ENCODE measurements around the gene SETD1B.
"Not testable (repeated sequence)": the region's sequence is repeated elsewhere in the genome, so short reads cannot be mapped to it uniquely, and the experiment has no call there.

Gene SETD1B

DNA sequence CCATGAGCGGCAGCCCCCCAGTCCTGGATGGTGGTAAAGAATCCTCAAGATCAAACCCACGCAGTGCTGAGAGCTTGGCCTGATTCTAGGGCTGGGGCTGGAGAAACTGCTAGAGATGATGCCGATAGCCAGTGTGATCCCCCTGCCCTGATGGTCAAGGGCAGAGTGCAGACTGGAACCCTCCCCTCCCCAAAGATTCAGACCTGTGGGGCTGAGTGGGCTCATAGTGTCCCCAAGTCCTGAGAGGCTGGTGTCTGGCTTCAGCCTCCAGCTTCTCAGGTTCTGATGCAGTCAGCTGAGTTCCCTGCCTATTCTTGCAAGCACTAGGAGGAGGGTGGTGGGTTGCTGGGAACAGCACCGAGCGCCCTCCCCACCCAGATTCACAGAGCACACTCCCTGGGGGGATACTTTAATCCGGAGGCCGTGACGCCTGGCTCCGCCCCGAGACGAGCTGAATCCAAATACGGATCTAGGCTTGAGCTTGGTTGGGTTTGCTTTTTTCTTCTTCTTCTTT, 22.3 kb upstream of the SETD1B start:
- DNase-seq = no peak

DNA sequence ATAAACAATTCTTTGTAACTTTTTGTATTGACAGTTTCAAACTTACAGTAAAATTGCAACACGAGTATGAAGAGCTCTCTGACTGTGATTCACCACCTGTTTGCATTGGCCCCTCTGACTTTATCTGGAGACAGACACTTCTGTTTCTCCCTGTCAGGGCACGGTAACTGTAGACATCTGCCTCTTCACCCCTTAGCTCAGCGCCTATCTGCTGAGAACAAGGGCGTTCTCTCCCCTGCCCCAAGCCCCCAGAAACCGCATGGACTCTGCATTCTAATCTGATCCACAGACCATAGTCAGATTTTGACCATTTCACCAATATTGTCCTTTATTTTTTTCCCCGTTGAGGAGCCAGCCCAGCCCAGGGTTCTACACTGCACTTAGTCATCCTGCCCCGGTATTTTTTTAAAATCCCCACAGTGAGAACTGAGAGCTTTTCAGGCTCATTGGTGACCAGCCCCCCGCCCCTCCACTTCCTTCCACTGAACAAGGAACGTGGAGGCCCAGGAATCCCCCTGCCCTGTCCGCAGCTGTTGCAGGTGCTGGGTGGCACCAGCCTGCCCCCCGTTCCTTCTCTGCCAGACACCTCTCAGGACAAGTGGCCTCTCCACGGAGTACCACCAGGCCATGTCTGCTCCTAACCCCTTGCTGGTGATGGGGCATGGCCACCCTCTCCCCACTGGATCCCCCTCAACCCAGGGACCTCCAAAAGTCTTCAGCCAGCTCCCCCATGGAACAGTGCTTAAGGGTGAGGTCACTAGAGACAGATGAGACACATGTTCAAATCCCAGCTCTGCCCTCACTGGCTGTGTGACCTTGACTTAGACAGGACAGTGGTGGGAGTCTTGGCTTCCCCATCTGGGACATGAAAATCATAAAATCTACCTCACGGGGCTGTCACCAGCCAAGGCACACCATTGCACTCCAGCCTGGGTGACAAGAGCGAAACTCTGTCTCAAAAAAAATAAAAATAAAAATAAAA, 21.5 kb upstream of the SETD1B start:
- no peak for DNase-seq

DNA sequence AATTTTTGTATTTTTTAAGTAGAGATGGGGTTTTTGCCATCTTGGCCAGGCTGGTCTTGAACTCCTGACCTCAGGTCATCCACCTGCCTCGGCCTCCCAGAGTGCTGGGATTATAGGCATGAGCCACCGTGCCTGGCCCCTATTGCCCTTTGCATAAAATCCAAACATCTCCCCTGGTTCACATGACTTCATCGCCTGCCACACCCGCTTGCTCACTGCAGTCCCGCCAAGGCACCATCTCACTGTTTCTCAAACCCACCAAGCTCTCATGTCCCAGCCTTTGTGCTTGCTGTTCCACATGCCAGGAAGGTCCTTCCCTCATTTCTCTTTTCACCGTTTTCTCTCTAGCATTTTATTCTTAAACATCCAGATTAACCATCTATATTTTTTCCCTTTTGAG, 20.0 kb upstream of the SETD1B start:
- no peak for DNase-seq

DNA sequence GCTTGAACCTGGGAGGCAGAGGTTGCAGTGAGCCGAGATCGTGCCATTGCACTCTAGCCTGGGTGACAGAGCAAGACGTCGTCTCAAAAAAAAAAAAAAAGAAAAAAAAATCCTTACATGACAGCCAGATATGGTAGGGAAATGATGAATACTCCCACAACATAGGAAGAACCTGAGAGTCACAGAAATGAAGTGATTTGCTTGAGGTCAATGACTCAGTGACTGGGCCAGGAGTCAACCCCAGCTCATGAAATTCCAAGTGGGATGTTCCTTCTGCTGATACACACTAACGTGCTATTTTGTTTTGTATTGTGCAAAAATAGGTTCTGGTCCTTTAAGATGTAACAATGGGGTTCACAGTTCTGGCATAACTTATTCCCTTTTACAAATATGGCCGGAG, 19.3 kb upstream of the SETD1B start:
- no peak for DNase-seq

DNA sequence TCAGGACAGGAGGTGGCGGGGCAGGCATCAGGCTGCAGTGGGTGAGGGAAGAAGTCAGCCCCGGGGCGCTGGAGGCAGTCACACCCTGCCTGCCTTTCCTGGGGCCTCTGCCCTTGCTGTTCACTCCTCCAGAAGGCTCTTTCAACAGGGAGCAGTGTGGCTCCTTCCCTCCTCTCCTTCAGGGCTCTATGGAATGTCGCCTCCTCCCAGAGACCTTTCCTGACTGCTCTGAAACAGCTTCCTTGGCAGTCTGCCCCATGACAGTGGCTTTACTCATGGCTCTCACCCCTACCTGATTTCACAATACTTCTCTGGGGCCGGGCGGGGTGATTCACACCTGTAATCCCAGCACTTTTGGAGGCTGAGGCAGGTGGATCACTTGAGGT, 17.4 kb upstream of the SETD1B start:
- no peak for DNase-seq

DNA sequence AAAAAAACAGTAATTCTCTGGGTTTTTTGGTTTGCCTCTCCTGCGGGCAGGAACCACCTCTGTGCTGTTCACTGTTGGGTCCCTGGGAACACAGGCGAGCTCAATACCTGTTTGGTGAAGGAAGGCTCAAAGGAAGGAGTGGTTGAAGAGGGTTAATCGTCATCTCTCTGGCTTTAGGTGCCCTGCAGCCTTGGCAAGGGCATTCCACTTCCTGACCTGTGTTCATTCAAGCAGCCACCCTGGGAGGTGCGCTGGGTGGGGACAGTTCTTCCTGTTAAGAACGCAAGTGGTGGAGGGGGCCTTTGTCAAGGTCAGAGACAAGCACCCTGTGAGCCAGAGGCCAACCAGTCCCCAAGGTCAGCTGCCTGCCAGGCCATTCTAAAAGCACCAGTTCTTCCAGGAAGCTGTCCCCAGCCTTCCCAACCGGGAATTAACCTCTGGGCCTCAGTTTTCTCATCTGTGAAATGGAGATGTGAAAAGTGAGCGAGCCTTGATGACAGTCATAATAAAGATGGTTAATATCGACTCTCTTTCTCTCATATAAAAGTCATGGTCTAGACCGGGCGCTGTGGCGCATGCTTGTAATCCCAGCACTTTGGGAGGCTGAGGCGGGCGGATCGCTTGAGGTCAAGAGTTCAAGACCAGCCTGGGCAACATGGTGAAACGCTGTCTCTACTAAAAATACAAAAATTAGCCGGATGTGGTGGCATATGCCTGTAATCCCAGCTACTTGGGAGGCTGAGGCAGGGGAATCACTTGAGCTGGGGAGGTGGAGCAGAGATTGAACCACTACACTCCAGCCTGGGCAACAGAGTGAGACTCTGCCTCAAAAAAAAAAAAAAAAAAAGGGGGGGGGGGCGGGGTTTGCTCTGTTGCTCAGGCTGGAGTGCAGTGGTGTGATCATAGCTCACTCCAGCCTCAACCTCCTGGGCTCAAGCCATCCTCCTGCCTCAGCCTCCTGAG, 16.5 kb upstream of the SETD1B start:
- DNase-seq = no peak

DNA sequence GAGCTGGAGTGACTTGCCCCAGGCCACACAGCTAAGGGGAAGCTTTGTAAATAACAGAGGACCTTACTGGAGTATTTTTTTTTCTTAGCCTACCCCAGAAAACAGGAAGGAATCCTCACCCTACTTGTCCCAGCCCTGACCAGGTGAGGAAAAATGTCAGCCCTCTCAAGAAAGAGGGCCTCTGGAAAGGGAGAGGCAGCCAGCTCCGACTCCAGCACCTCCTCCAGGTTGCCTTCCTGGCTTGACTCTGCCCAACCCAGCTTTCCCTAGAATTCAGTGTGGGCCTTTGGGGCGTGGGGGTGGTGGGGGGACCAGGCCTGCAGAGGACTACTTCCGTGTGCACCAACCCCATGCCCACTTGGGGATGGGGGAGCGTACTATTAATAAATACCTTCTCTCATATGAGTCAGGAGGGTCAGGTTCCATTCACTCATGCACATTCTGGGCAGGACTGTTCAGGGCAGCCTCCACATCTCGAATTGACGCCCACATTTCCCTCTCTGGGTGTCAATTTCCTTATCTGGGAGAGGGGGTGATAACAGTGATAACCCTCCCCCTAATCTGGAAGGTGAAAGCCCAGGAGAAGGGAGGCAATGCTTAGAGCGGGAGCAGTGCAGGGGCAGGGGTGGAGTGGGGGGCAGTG, 15.5 kb upstream of the SETD1B start:
- DNase-seq = no peak

DNA sequence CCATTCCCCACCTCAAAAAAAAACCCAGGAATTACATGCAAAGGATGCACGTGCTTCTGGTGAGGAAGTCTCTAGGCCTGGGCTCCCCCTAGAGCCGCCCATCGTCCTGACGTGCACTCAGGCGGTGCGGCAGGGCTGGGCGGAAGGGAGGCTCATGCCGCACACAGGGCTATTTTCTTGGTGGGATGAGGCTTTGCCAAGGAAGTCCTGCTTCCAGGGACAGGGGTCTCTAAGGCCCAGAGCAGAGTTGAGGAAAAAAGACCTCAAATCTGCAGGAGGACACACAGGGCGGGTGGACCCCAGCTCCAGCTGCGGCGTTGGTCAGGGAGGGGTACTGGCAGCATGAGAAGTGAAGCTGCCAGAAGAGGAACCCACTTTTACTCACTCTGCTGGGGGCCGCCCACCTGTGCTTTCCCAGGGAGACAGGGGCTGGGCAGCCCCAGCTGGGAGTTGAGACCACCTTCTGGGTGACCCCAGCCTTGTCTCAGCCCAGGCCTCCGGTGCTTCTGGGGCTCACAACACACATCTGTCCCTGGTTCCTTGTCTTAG, 14.5 kb upstream of the SETD1B start:
- no peak for DNase-seq

DNA sequence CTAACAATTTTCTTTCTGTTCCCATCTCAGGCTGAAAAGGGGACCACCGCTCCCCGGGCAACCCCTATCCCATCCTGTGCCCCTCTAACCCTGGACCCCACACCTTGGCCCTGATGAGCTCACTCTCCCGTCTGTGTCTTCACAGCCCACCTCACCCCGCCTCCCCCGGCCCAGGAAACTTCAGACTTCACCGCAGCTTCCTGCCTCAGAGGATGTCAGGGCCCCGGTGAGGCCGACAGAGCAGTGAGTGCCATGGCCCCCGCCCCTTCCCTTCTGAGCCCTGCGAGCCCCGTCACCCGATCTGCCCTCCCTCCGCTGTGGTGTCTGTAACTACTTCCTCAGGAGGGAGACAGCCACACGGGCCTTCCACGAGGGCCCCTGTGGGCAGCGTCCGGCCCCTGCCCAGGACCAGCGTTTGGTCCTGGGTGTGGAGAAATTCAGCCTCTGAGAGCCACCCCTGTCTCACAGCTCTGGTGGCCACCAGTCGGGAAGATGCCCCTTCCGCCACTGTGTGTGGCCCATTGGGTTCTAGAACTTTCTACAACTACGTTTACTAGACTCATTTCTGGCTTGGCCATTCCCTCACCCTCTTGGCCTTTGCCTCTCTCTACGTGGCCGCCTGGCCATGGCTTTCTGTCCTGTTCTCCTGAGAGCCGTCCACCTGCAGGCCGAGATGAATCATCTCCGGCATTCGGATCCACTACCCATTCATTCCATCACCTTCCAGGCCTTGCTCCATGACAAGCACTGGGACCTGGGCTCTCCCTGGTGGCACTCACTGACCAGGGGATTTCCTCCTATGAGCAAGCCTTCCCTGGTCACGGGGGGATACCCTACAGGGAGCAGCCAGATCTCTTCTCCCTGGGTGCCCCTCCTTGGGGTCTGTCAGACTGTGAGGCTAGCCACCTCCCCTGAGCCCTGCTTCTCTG, 13.7 kb upstream of the SETD1B start:
- no peak for DNase-seq

DNA sequence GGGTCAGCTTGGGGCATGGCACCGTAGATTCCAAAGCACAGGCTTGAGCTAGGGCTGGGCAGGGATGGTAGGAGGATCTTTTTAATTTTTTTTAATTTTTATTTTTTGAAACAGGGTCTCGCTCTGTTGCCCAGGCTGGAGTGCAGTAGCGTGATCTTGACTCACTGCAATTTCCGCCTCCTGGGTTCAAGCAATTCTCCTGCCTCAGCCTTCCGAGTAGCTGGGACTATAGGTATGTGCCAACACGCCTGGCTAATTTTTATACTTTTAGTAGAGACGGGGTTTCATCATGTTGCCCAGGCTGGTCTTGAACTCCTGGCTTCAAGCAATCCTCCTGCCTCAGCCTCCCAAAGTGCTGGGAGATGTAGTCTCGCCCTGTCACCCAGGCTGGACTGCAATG, 13.0 kb upstream of the SETD1B start:
- not testable (repeated sequence) for DNase-seq

DNA sequence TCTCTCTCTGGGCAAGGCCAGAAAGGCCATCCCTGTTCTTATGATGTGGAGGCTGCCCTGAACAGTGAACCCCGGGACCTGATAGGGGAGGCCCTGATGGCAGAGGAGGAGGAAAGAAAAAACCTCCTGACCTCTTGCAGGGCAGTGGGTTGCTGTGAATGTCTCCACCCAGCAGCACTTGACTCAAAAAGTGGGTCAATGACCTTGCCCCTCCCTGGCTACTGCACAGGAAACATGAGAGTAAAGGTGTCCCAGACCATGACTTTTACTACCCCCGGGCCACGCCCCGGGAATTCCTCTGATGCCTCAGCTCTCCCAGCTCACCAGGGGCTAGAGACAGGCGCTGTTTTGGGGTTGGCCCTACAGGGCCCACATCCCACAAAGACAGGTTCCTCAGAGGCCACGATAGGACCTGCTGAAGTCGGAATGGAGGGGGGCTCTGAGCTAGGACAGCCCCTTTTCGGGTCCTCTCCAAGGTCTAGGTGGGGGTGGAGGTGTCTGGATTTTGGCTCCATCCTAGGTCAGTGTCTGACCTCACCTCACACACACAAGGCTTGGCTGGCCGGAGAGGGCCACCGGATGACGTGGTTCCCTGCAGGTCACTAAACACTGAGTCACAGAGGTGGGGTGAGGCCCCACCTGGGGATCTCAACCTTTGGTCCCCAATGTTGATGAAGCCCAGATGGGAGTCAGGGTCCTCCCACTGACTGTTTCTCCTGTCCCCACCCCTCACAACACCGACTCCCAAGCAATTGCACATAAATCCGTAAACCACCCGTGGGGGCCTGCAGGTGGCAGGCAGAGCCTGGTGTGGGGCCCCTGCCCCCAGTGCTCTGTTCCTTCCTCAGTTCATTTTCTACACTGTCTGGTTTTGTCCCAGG, 11.9 kb upstream of the SETD1B start:
- no peak for DNase-seq

DNA sequence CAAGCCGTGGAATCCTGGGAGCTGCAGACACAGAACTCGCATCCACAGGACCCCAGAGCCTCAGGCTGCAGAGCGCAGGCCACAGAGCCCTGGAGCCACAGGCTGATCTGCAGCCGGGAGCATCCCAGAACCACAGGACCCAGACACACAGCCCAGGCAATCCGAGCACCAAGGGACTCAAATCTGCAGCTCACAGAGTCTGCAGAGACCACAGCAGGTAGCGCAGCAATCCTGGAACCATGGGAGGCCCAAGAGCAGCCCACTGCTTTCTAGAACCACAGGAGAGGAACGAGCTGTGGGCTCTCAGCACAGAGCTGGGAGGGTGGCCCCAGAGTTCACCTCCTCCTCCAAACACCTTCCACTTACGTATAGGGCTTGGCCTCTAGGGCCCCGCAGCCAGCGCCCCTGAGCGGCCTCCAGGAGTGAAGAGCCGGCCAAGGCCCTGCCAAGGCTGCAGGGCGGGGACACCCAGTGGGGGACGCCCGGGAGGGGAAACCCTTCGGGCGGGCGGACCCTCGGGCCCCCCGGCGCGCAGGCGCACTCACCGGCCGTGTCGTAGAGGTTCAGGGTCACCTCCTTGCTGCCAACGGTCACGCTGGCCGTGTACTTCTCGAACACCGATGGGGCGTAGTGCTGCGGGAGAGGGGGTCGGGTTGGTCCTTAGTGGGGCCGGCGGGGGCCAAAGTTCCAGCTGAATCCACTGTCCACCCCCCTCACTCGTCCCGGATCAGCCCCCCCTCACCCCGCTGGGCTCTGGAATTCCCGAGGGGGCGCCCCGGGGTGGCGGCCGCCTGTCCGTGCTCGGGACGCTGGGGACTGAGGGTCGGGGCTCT, 11.0 kb upstream of the SETD1B start:
- no peak for DNase-seq

DNA sequence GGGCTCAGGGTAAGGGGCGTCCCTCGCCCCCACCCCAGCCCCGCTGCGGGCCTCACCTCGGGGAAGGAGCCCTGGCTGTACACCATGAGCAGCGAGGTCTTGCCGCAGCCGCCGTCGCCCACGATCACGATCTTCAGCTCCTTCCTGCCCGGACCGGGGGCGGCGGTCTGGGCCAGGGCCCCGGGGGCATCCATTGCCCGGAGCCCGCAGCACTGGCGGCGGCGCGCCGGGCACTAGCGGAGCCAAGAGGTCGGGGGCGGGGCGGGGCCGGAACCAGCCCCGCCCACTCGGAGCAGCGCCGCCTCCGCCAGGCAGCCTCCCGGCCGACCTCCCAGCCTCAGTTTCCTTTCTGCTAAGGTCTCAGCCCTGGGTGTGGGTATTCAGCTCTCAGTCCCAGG, 10.4 kb upstream of the SETD1B start, which contains the start of gene RHOF:
RHOF (minus strand) TSS at position 249 of the 398 bp plus-strand sequence; CDS start at position 194, 55 bp downstream.
- no peak for DNase-seq

DNA sequence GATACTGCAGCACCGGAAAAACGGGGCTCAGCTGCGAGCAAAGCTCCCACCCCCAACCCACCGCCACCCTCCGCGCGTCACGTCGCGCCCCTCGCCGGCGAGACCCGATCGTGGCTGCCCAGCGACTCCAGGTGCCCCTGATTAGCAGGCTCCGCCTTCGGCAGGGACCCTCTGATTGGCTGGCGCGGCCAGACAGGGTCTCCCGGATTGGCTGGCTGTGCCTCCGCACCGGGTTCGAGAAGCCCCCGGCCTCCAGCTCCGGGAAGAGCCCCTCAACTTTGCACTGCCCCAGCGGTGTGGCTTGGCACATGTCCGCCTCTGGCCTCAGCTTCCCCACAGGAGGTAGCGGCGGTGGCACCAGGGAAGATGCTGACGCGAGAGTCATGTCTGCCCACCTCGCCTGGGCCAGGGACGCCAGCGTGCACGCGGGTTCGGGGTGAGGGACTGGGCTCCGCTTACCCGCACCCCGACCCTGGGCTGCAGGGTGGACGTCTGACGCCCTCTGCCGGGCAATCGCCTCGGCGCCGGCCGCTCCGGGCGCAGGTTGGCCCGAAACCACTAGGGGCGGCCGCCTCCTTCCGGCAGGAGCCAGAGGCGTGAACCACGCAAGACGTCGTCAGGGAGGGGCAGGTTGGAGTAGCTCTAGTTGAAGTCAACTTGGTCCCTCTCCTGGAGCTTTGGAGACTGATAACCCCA, 9.8 kb upstream of the SETD1B start:
- DNase-seq = peak; percentile 84

DNA sequence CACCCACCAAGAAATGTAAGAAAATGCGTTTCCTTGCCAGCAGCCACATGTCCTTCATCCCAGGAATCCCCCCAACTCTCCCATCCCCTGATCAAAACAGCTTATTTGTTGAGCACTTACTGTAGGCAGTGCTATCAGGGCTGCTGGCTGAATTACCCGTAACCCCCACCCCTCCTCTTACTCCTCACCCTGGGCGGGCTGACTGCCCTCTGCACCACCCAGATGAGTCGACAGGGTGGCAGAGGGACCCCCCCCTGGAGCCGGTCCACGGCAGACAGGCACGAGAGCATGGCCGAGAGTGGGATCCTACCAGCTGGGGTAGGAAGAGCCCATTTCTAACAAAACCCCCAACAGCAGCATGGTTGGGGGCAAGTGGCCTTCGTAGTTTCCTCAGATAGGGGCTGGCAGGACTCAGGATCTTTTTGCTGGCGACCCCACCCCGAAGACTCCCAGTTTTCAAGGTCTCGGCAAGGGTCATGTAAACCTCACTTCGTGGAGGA, 9.2 kb upstream of the SETD1B start:
- no peak for DNase-seq

DNA sequence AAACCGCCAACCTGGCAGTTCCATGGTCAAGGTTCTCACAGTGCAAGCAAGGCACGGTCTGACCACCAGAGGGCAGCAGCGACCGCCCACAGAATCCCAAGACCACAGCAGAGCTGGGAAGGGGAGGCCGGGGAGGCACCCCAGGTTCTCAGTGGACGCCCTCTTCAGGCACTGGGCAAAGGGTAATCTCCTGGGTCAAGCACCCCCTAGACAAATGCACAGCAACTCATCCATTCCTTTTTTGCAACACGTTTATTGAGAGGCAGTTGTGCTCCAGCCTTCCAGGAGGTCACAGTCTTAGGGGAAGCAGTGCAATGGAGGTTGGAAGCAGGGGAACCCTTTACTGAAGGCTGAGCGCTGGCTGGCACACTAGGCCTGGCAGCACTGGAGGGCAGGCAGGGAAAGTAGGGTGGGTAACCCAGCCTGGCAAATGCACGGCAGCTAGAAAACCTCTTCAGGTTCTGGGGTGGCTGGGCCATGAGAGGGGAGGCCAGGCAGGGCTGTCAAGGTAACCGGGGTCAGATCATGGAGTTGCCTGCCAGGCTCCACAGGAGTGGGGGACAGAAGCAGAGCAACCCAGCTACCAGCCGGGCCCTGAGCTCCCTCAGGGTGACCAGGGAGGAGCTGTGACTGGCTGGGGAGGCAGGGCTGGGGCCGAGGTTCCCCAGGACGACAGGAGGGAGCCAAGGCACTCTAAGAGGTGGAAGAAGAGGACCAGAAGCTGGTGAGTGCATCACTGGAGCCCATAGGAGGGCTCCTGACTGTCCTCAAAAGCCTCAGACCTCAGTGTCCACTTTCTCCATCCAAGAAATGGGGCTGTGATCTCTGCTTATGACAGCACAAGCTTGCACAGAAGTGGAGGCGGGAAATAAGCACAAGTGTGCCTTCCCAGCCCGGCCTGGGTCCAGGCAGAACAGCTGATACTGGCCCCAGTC, 8.5 kb upstream of the SETD1B start:
- peak; percentile 66 for DNase-seq

Data from NCI-H2227 treated with DMSO at 0.1 percent for 48 hours (cell line).